Measurements from ENCODE around the gene SLC38A1. TPM values are rescaled to one million over a fixed set of nuclear protein-coding genes. Genes with fewer than 3 reads are reported as not detected.

Gene SLC38A1
- total RNA-seq, 4 donors from 2014 or later: 14.8 to 48.5 (median 28.4) TPM

- no peak for DNase-seq (ENCODE audit: low spot score)
- ATAC-seq (ENCODE audit: low FRiP score): no peak
- no peak for TF ChIP-seq CTCF (IDR thresholded peaks at IDR 0.05)
These were observed 89.0 kb downstream of the SLC38A1 start for GRCh38 chr12:46179693-46180452.

- no peak for TF ChIP-seq CTCF (IDR thresholded peaks at IDR 0.05)
- no peak for DNase-seq (ENCODE audit: low spot score)
- ATAC-seq (ENCODE audit: low FRiP score): no peak
These were observed 90.8 kb downstream of the SLC38A1 start for GRCh38 chr12:46177837-46178608.

GRCh38 chr12:46177025-46177424, 91.8 kb downstream of the SLC38A1 start:
- TF ChIP-seq CTCF (IDR thresholded peaks at IDR 0.05): no peak
- DNase-seq (ENCODE audit: low spot score) (no peak), ATAC-seq (ENCODE audit: low FRiP score) (no peak)

GRCh38 chr12:46174919-46175318, 93.9 kb downstream of the SLC38A1 start:
- TF ChIP-seq CTCF (IDR thresholded peaks at IDR 0.05): no peak
- ATAC-seq (ENCODE audit: low FRiP score) (no peak), DNase-seq (ENCODE audit: low spot score) (no peak)

GRCh38 chr12:46174061-46174662, 94.7 kb downstream of the SLC38A1 start:
- no peak for DNase-seq (ENCODE audit: low spot score)
- no peak for ATAC-seq (ENCODE audit: low FRiP score)
- no peak for TF ChIP-seq CTCF (IDR thresholded peaks at IDR 0.05)

- no peak for TF ChIP-seq CTCF (IDR thresholded peaks at IDR 0.05)
- DNase-seq (ENCODE audit: low spot score): no peak
- no peak for ATAC-seq (ENCODE audit: low FRiP score)
These were observed 100.4 kb downstream of the SLC38A1 start for GRCh38 chr12:46168426-46168825.
